Muscle layer of duodenum (tissue), 2 donors: Measurements from ENCODE around the gene GTF3C5.
"Not testable (repeated sequence)": the region's sequence is repeated elsewhere in the genome, so short reads cannot be mapped to it uniquely, and the experiment has no call there.

Experiments used
- H3K27ac ChIP-seq: one replicate; pipeline ENCODE4 v1.7.0; 2013; ENCODE audit warnings: mild to moderate bottlenecking, low read length
- H3K27me3 ChIP-seq: one replicate; pipeline ENCODE4 v1.7.0; 2013; ENCODE audit warnings: low read depth, mild to moderate bottlenecking, control low read depth, low read length
- H3K36me3 ChIP-seq, 2 donors: one replicate each; pipeline ENCODE4 v1.7.0; 2013; ENCODE audit warnings: low read length in 2 of 2, control low read depth in 1 of 2, mild to moderate bottlenecking in 1 of 2; ENCODE audit not compliant: insufficient read depth in 2 of 2, control insufficient read depth in 1 of 2
- H3K4me1 ChIP-seq, 2 donors: one replicate each; pipeline ENCODE4 v1.7.0; 2013; ENCODE audit warnings: low read length in 2 of 2, mild to moderate bottlenecking in 2 of 2, control low read depth in 1 of 2, moderate library complexity in 1 of 2; ENCODE audit not compliant: insufficient read depth in 2 of 2, control insufficient read depth in 1 of 2
- H3K4me3 ChIP-seq, 2 donors: one replicate each; pipeline ENCODE4 v1.7.0; 2013; ENCODE audit warnings: low read length in 2 of 2, low read depth in 1 of 2, mild to moderate bottlenecking in 1 of 2
- H3K9me3 ChIP-seq, 2 donors: one replicate each; pipeline ENCODE4 v1.7.0; 2013; ENCODE audit warnings: low read length in 2 of 2, control low read depth in 1 of 2, mild to moderate bottlenecking in 1 of 2; ENCODE audit not compliant: control insufficient read depth in 1 of 2
- donor health status: healthy.

GTF3C5 gene

DNA sequence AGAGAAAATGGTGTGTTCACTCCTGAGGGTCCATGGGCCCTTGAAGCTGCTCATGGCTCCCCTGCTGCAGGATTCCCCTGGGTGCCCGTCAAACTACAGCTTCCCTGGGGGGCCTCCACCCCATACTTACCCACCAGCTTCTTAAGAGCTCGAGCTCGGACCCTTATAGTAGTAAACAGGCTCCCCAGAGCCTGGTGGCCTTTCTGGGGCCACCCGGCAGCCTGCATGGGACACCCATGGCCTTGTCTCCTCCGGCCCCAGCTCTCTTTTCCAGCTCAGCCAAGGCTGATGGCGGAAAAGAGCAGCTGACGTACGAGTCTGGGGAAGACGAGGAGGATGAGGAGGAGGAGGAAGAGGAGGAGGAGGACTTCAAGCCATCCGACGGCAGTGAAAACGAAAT, 26.8 kb downstream of the GTF3C5 start:
- peaks cover 22 to 57% of the 10 kb centered on the region in 2 donors for H3K36me3 ChIP-seq
- H3K4me3 ChIP-seq, result no peak overlapping the region
- H3K27me3 ChIP-seq, result no peaks in the 10 kb centered on the region
- no peak overlapping the region for H3K27ac ChIP-seq
- no peaks in the 10 kb centered on the region for H3K9me3 ChIP-seq
- no peaks in the 10 kb centered on the region for H3K4me1 ChIP-seq

DNA sequence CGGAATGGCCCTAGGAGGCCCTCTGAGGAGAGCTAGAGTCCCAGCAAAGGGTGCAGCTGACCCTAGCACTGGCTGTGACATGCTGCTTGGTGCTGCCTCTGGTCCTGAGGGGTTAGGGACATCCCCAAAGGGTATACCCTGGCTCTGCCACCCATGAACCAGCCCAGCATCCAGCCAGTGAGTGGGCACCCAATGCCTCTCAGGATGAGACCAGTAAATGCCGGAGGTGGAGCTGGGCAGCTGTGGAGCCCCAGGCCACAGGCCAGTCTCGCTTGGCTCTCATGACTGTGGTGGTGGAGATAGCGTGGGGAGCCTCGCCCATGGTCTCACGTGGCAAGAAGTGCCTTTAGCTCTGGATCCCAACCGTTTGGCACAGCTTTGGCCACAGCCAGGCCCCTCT, 27.3 kb downstream of the GTF3C5 start:
- Histone ChIP-seq H3K36me3 (peaks cover 22 to 55% of the 10 kb centered on the region in 2 donors), H3K27me3 (no peaks in the 10 kb centered on the region), H3K4me1 (no peaks in the 10 kb centered on the region), H3K9me3 (no peaks in the 10 kb centered on the region), H3K4me3 (no peak overlapping the region), H3K27ac (no peak overlapping the region)

DNA sequence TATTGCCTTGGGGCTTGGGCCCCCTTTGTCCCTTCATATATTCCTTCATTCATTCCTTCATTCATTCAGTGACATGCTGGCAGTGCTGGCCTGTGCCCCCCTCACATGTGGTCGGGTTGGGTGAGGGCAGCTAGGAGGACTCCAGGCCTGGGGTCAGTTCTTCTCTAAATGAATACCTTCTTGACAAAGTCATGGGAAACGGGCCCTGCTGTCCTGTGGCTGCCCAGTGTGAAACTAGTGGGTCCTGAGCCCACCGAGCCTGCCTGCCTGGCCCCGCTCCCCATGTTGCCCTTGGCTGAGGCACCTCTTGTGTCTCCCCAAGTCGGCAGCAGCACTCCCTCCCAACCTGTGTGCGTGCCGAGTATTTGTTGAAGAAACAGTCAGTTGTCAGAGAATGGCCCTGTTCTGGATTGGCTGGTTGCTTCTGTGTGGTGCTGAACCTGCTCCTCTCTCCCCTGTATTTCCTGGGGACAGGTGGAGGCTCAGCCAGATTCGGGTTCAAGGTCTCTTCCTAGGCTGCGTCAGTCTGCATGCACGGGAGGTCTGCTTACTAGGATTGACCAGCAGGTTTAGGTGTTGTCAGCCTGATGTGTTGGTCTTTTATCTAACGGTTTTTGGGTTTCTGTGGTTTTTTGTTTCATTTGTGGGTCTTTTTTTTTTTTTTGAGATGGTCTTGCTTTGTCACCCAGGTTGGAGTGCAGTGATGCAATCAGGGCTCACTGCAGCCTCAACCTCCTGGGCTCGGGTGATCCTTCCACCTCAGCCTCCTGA, 27.9 kb downstream of the GTF3C5 start:
- Histone ChIP-seq H3K9me3 (no peaks in the 10 kb centered on the region), H3K27me3 (no peaks in the 10 kb centered on the region), H3K36me3 (peaks cover 20 to 48% of the 10 kb centered on the region in 2 donors), H3K4me3 (no peak overlapping the region), H3K4me1 (no peaks in the 10 kb centered on the region), H3K27ac (no peak overlapping the region)

DNA sequence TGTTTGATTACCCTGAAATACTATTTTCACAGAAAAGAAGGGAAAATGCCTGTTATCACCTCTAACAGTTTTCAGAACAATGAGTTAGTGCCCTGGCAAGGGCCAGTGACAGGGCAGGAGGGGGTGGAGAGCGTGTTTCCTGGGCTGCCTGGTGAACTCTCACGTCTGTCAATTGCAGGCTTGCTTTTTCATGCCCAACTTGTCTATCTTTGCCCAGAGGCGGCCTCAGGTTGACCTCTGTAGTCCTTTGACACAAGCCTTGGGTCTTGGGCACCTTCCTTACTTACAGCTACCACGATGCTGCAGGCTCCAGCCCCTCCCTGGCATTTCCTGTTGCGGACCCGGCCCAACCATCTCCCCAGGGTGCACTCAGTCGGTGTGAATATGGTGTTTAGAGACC, 28.8 kb downstream of the GTF3C5 start:
- H3K27ac ChIP-seq, result no peak overlapping the region
- H3K4me1 ChIP-seq, result no peaks in the 10 kb centered on the region
- H3K27me3 ChIP-seq, result no peaks in the 10 kb centered on the region
- no peaks in the 10 kb centered on the region for H3K9me3 ChIP-seq
- peaks cover 15 to 39% of the 10 kb centered on the region in 2 donors for H3K36me3 ChIP-seq
- H3K4me3 ChIP-seq, result no peak overlapping the region

DNA sequence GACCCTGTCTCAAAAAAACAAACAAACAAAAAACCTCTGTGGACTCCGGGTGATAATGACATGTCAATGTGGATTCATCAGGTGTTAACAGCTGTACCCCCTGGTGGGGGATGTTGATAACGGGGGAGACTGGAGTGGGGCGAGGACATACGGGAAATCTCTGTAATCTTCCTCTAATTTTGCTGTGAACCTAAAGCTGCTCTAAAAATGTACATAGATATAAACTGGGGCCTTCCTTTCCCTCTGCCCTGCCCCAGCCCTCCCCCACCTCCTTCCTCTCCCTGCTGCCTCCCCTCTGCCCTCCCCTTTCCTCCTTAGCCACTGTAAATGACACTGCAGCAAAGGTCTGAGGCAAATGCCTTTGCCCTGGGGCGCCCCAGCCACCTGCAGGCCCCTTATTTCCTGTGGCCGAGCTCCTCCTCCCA, 29.6 kb downstream of the GTF3C5 start:
- no peaks in the 10 kb centered on the region for H3K4me1 ChIP-seq
- no peak overlapping the region for H3K4me3 ChIP-seq
- H3K27me3 ChIP-seq, result no peaks in the 10 kb centered on the region
- no peaks in the 10 kb centered on the region for H3K9me3 ChIP-seq
- peaks cover 15 to 31% of the 10 kb centered on the region in 2 donors for H3K36me3 ChIP-seq
- no peak overlapping the region for H3K27ac ChIP-seq

DNA sequence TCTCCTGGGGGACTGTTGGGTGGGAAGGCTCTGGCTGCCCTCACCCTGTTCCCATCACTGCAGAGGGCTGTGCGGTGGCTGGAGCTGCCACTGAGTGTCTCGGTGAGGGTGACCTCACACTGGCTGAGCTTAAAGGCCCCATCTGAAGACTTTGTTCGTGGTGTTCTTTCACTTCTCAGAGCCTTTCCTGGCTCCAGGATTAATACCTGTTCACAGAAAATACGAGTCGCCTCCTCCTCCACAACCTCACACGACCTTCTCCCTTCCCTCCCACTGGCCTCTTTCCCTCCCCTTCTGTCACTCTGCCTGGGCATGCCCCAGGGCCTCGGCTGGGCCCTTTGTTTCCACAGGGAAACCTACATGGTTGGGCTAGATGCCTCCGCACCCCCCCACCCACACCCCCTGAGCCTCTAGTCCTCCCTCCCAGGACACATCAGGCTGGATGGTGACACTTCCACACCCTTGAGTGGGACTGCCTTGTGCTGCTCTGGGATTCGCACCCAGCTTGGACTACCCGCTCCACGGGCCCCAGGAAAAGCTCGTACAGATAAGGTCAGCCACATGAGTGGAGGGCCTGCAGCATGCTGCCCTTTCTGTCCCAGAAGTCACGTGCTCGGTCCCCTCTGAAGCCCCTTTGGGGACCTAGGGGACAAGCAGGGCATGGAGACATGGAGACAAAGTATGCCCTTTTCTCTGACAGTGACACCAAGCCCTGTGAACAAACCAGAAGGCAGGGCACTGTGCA, 30.4 kb downstream of the GTF3C5 start:
- not testable (repeated sequence) for H3K27ac ChIP-seq, H3K9me3 ChIP-seq, H3K4me3 ChIP-seq, H3K27me3 ChIP-seq, H3K4me1 ChIP-seq
- peaks cover 12 to 23% of the 10 kb centered on the region in 2 donors for H3K36me3 ChIP-seq

DNA sequence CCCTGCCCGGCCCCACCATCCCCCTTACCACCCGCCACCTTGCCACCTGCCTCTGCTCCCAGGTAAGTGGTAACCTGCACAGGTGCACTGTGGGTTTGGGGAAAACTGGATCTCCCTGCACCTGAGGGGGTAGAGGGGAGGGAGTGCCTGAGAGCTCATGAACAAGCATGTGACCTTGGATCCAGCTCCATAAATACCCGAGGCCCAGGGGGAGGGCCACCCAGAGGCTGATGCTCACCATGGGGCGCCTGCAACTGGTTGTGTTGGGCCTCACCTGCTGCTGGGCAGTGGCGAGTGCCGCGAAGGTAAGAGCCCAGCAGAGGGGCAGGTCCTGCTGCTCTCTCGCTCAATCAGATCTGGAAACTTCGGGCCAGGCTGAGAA, 31.0 kb downstream of the GTF3C5 start, which contains the start of gene CEL:
CEL (plus strand) TSS at position 218 of the 382 bp plus-strand sequence; CDS start at position 240, 22 bp downstream.
- H3K36me3 ChIP-seq, result peaks cover 6 to 18% of the 10 kb centered on the region in 2 donors
- not testable (repeated sequence) for H3K27ac ChIP-seq

DNA sequence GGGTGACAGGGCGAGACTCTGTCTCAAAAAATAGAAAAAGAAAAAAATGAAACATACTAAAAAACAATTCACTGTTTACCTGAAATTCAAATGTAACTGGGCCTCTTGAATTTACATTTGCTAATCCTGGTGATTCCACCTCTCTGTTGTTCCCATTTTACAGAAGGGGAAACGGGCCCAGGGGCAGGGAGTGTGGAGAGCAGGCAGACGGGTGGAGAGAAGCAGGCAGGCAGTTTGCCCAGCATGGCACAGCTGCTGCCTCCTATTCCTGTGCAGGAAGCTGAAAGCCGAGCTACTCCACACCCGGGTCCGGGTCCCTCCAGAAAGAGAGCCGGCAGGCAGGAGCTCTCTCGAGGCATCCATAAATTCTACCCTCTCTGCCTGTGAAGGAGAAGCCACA, 31.8 kb downstream of the GTF3C5 start:
- not testable (repeated sequence) for H3K9me3 ChIP-seq, H3K4me1 ChIP-seq, H3K27me3 ChIP-seq, H3K4me3 ChIP-seq, H3K27ac ChIP-seq, H3K36me3 ChIP-seq

More for the DNA sequence above, 31.0 kb downstream of the GTF3C5 start, which contains the start of gene CEL:
- H3K27me3 ChIP-seq, H3K4me3 ChIP-seq, H3K4me1 ChIP-seq, H3K9me3 ChIP-seq: not testable (repeated sequence)

DNA sequence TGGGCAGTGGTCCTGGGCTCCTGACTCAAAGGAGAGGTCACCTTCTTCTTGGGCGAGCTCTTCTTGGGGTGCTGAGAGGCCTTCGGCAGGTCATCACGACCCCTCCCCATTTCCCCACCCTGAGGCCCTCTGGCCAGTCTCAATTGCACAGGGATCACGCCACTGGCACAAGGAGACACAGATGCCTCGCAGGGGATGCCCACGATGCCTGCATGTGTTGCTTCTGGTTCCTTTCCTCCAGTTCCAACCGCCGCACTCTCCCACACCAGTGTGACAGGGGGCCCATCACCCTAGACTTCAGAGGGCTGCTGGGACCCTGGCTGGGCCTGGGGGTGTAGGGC, 32.3 kb downstream of the GTF3C5 start:
- Histone ChIP-seq H3K27me3 (no peaks in the 10 kb centered on the region), H3K4me3 (no peak overlapping the region), H3K27ac (no peak overlapping the region)

DNA sequence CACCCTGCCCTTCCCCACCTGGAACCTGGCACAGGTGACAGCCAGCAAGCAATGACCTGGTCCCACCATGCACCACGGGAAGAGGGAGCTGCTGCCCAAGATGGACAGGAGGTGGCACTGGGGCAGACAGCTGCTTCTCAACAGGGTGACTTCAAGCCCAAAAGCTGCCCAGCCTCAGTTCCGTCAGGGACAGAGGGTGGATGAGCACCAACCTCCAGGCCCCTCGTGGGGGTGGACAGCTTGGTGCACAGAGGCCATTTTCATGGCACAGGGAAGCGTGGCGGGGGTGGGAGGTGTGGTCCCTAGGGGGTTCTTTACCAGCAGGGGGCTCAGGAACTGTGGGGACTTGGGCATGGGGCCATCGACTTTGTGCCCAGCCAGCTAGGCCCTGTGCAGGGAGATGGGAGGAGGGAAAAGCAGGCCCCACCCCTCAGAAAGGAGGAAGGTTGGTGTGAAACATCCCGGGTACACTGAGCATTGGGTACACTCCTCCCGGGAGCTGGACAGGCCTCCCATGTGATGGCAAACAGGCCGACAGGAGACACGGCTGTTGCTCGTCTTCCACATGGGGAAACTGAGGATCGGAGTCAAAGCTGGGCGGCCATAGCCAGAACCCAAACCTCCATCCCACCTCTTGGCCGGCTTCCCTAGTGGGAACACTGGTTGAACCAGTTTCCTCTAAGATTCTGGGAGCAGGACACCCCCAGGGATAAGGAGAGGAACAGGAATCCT, 32.9 kb downstream of the GTF3C5 start:
- peaks cover 0 to 3% of the 10 kb centered on the region in 2 donors for H3K36me3 ChIP-seq
- H3K27ac ChIP-seq, result no peak overlapping the region
- no peak overlapping the region for H3K4me3 ChIP-seq
- H3K4me1 ChIP-seq, result no peaks in the 10 kb centered on the region
- H3K27me3 ChIP-seq, result no peaks in the 10 kb centered on the region
- H3K9me3 ChIP-seq, result no peaks in the 10 kb centered on the region

More for the DNA sequence above, 32.3 kb downstream of the GTF3C5 start:
- H3K4me1 ChIP-seq, result no peaks in the 10 kb centered on the region
- no peaks in the 10 kb centered on the region for H3K9me3 ChIP-seq
- H3K36me3 ChIP-seq, result peaks cover 4 to 7% of the 10 kb centered on the region in 2 donors
